Stomach (tissue), 9 donors: Measurements from ENCODE around the gene USP35. TPM values are rescaled to one million over a fixed set of nuclear protein-coding genes. Genes with fewer than 3 reads are reported as not detected.

Experiments
- DNase-seq, 2 donors: peaks; one replicate each; pipeline versions ENCODE4 v3.0.0 to v3.0.0-alpha.2; 2013 to 2019
- H3K27ac ChIP-seq, 5 donors: fragments of 200-600 bp in 4 of 5; sonication (generic) in 4 of 5; one replicate each; pipeline ENCODE4 v1.5.1; 2013 to 2019; ENCODE audit warnings: mild to moderate bottlenecking in 1 of 5, moderate library complexity in 1 of 5
- H3K27me3 ChIP-seq, 3 donors: fragments of 200-600 bp; sonication (generic); one replicate each; pipeline ENCODE4 v1.5.1; 2017 to 2019; ENCODE audit warnings: mixed run types in 1 of 3
- H3K36me3 ChIP-seq, 4 donors: fragments of 200-600 bp; sonication (generic); 1 replicate in 3 of 4; 2 replicates in 1 of 4; pipeline ENCODE4 v1.5.1; 2016 to 2019
- H3K4me1 ChIP-seq, 4 donors: fragments of 200-600 bp; sonication (generic); one replicate each; pipeline ENCODE4 v1.5.1; 2016 to 2019
- H3K4me3 ChIP-seq, 4 donors: fragments of 200-600 bp; sonication (generic) in 3 of 4; one replicate each; pipeline ENCODE4 v1.5.1; 2016 to 2019; ENCODE audit warnings: mild to moderate bottlenecking in 1 of 4
- H3K9me3 ChIP-seq, 4 donors: fragments of 200-600 bp; sonication (generic); one replicate each; pipeline ENCODE4 v1.5.1; 2016 to 2019
- EP300 ChIP-seq: sonication (generic); formaldehyde crosslinking; IDR thresholded peaks from one replicate; pipeline ENCODE4 v1.6.1; 2017; ENCODE audit warnings: antibody characterized with exemption
- POLR2A ChIP-seq, 4 donors: fragments of 450-650 bp; IDR thresholded peaks; one replicate each; pipeline ENCODE4 v1.6.1; 2016; ENCODE audit warnings: antibody characterized with exemption in 4 of 4, control low read depth in 2 of 4, mild to moderate bottlenecking in 1 of 4, moderate library complexity in 1 of 4
- POLR2AphosphoS5 ChIP-seq, 3 donors: sonication (generic); formaldehyde crosslinking; IDR thresholded peaks; one replicate each; pipeline ENCODE4 v1.6.1; 2016; ENCODE audit warnings: antibody characterized with exemption in 3 of 3
- WGBS, 5 donors: extraction: QIAGEN DNeasy Blood & Tissue Kit in 3 of 5; methylation state at CpG; one replicate each; pipeline versions ENCODE4 v1.1.5 to v1.1.7; 2013 to 2018; 5-methylcytosine and 5-hydroxymethylcytosine counted together
- intact Hi-C: fragments of 100-400 bp; cut with DNase I; formaldehyde crosslinking; loops from one replicate; pipeline ENCODE4 v1.15.1; 2023; ENCODE audit warnings: low total_unique reads
- polyA plus RNA-seq, 3 donors: library from polyadenylated mRNA; stranded (reverse); fragments of 200-250 nt; gene quantifications; one replicate each; pipeline ENCODE4 v1.2.3, GENCODE V29; 2013
- total RNA-seq, 5 donors: library from RNA; depleted of rRNA; stranded (reverse); fragments of >200 nt; gene quantifications; one replicate each; pipeline versions ENCODE4 v1.1.0 to v1.2.3, GENCODE V29; 2014 to 2016
- TF ChIP-seq, protein P1 (sequence below), 7 experiments: fragments of 450-650 bp in 4 of 7; fragments of 200-600 bp in 3 of 7; sonication (generic) in 3 of 7; IDR thresholded peaks; one replicate each; pipeline ENCODE4 v1.5.1; 2016 to 2019; ENCODE audit warnings: antibody characterized with exemption in 7 of 7, control low read depth in 2 of 7, mild to moderate bottlenecking in 1 of 7
- donor health status: healthy with polysubstance abuse.
- donor health status: Bipolar disorder and iron deficiency.
- donor health status: healthy.

USP35 gene
- total and polyA plus RNA-seq, 8 donors: 0.61 to 68.4 (median 4.9) TPM

DNA sequence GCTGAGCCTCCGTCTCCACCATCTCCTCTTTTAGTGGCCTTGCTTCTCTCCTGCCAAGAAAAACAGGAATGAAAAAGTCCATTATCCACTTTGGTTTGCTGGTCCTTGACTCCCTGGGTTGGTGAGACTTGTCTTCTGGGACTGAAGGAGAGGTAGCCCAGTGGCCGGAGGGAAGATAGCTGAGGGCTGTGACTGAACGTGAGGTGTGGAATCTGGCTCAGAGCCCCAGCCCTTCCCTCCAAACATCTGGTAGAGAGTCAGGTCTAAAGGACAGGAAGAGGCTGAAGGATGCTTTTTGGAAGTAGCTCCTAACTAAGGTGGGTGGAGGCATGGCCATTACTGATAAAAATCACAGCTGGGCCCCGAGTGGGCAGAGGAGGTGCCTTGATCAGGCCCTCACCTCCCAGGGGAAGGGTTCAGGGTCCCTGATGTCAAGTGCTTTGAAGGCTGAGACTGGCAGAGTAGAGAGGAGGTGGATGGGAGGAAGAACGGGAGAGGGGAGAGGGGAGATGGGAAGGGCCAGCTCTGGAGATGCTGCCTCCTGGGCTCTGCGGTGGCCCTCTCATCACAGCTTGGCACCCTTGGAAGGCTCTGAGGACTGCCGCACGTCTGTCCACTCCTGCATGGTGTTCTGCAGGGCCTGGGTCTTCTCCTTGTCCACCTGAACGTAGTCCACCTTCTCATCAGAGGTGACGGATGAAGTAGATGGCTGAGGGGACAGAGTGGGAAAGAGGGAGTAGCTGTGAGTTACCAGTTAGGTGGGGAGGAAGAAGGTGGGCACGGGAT lies 30.2 kb downstream of the USP35 start:
- peaks cover 45 to 97% (median 95%) of the 10 kb centered on the region in 4 donors for H3K36me3 ChIP-seq
- no peak overlapping the region for H3K4me3 ChIP-seq
- intact Hi-C loops: no loop called here
- H3K4me1 ChIP-seq: no peaks in the 10 kb centered on the region
- H3K27ac ChIP-seq: no peak overlapping the region
- 87 to 94% (median 91%) methylated on average over 11 of the region's 11 CpGs for WGBS, 5 donors
- H3K9me3 ChIP-seq: no peaks in the 10 kb centered on the region
- DNase-seq: no peak
- TF ChIP-seq POLR2A (IDR thresholded peaks at IDR 0.05): no peak
- no peak for TF ChIP-seq POLR2AphosphoS5 (IDR thresholded peaks at IDR 0.05)
- TF ChIP-seq, protein P1, sequence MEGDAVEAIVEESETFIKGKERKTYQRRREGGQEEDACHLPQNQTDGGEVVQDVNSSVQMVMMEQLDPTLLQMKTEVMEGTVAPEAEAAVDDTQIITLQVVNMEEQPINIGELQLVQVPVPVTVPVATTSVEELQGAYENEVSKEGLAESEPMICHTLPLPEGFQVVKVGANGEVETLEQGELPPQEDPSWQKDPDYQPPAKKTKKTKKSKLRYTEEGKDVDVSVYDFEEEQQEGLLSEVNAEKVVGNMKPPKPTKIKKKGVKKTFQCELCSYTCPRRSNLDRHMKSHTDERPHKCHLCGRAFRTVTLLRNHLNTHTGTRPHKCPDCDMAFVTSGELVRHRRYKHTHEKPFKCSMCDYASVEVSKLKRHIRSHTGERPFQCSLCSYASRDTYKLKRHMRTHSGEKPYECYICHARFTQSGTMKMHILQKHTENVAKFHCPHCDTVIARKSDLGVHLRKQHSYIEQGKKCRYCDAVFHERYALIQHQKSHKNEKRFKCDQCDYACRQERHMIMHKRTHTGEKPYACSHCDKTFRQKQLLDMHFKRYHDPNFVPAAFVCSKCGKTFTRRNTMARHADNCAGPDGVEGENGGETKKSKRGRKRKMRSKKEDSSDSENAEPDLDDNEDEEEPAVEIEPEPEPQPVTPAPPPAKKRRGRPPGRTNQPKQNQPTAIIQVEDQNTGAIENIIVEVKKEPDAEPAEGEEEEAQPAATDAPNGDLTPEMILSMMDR (IDR thresholded peaks at IDR 0.05): no peak
- no peak for TF ChIP-seq EP300
- no peaks in the 10 kb centered on the region for H3K27me3 ChIP-seq

- peaks cover 49 to 98% (median 98%) of the 10 kb centered on the region in 4 donors for H3K36me3 ChIP-seq
- DNase-seq: no peak
Measured at GRCh38 chr11:78219493-78220217, 30.9 kb downstream of the USP35 start.

DNA sequence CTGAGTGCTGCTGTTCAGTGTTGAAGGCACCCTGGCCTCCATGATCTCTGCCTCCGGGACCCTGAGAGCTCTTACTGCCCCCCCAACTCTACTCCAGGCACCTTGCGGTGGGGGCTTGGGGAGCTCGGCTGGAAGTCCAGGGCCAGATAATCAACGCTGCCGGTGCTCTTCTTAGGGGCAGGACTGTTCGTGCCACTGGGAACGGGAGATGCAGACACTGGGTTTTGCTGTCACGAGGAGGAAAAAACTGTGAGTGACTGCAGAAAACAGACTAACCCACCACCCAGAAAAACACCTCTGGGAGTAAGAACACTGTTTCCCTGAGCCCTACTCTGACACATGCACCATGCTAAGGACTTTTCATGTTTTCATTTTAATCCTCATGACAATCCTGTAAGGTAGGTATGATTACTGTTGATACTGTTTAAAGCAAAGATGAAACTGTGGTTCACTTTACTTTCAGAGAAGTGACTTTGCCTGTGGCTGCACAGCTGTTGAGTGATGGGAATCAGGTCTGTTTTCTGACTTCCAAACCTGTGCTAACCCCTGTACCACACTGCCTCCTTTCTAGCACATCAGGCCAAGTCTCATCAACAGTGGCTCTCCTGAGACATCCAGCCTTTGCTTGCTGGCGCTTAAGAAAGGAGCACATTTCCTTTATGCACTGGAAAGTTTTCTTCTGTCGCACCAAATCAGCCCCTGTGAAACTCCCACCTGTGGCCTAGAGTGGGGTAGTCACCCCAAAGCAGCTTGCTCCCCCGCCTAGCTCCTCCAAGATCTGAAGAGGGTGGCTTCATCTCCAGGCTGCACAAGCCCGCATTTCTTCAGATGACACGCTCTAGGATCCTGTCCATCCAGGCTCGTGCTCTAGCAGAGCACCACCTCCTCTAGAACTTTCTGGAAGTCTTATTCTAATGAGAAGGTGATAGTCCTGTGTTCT lies 31.8 kb downstream of the USP35 start:
- intact Hi-C loops: loop anchor here (10.0 kb wide), 1 partner anchor 344 kb away; no protein-coding TSS in a partner anchor
- DNase-seq: no peak
- 93 to 97% (median 96%) methylated on average over 11 to 14 of the region's 14 CpGs for WGBS, 5 donors
- H3K4me3 ChIP-seq: no peak overlapping the region
- H3K36me3 ChIP-seq: peaks cover 46 to 100% (median 98%) of the 10 kb centered on the region in 4 donors
- H3K27ac ChIP-seq: no peak overlapping the region
- TF ChIP-seq POLR2AphosphoS5 (IDR thresholded peaks at IDR 0.05): no peak
- no peak for TF ChIP-seq EP300
- TF ChIP-seq, protein P1 (IDR thresholded peaks at IDR 0.05): no peak
- no peak for TF ChIP-seq POLR2A (IDR thresholded peaks at IDR 0.05)
- no peaks in the 10 kb centered on the region for H3K9me3 ChIP-seq
- no peaks in the 10 kb centered on the region for H3K4me1 ChIP-seq
- H3K27me3 ChIP-seq: no peaks in the 10 kb centered on the region

More at GRCh38 chr11:78219493-78220217, 30.9 kb downstream of the USP35 start:
- Histone ChIP-seq H3K9me3 (no peaks in the 10 kb centered on the region), H3K27me3 (no peaks in the 10 kb centered on the region), H3K27ac (no peak overlapping the region), H3K4me3 (no peak overlapping the region), H3K4me1 (no peaks in the 10 kb centered on the region)
- TF ChIP-seq EP300 (no peak), POLR2A (IDR thresholded peaks at IDR 0.05) (no peak), POLR2AphosphoS5 (IDR thresholded peaks at IDR 0.05) (no peak)
- TF ChIP-seq, protein P1 (IDR thresholded peaks at IDR 0.05): no peak
- 92 to 95% (median 92%) methylated on average over 7 of the region's 7 CpGs for WGBS, 5 donors
- intact Hi-C loops: loop anchor here (10.0 kb wide), 1 partner anchor 345 kb away; no protein-coding TSS in a partner anchor
